GM12878 (cell line): Measurements from ENCODE around the gene AIRE. TPM values are rescaled to one million over a fixed set of nuclear protein-coding genes. Genes with fewer than 3 reads are reported as not detected.

Source experiments
- ATAC-seq: fragments of 200-7000 bp; cut with Tn5 transposase; 3 replicates; pipeline ENCODE4 v1.9.1; 2020; ENCODE audit warnings: mild to moderate bottlenecking, moderate library complexity
- BruUV-seq: library from RNA; stranded (reverse); fragments of 400-500 nt; replicated peaks from 2 replicates; lab custom pipeline; 2021; lab: Mats Ljungman, UMichigan
- CTCF ChIA-PET: fragments of 300-600 bp; sonication (Branson Sonifier 250); formaldehyde crosslinking; extraction: SDS; loops from one replicate; lab custom pipeline; 2021; ENCODE audit warnings: inconsistent platforms; lab: Yijun Ruan, JAX
- POLR2A ChIA-PET: fragments of 350-600 bp; formaldehyde crosslinking; extraction: SDS; loops from one replicate; lab custom pipeline; 2021; ENCODE audit warnings: inconsistent platforms; lab: Charles Lee
- RAD21 ChIA-PET: fragments of 300-600 bp; sonication (Branson Sonifier 250); formaldehyde crosslinking; loops from one replicate; lab custom pipeline; 2023; ENCODE audit warnings: antibody characterized with exemption; ENCODE audit not compliant: unreplicated experiment; lab: Charles Lee
- SMC1A ChIA-PET: fragments of 300-600 bp; sonication (Branson Sonifier 250); formaldehyde crosslinking; loops from one replicate; lab custom pipeline; 2023; ENCODE audit not compliant: unreplicated experiment, uncharacterized antibody; lab: Charles Lee
- DNase-seq: peaks from one replicate; pipeline ENCODE4 v3.0.0-alpha.2; 2011; ENCODE audit warnings: low read depth, low spot score
- FAIRE-seq: peaks from 3 replicates; lab custom pipeline; 2011; peaks lifted over from hg19 to GRCh38; lab: Jason Lieb, UNC
- H2AFZ ChIP-seq: 2 replicates; pipeline ENCODE4 v1.6.0; 2011; ENCODE audit warnings: low read depth, low read length, control low read depth; ENCODE audit not compliant: control insufficient read depth
- H3K27ac ChIP-seq: 2 replicates; pipeline ENCODE4 v1.5.1; 2011; ENCODE audit warnings: control low read depth; ENCODE audit not compliant: control insufficient read depth, insufficient read depth
- H3K27me3 ChIP-seq, 2 experiments: replicated peaks in 1 of 2; 2 replicates each; pipeline versions ENCODE4 v1.6.0 to v1.6.1; 2011; ENCODE audit warnings: low read length in 1 of 2; ENCODE audit not compliant: control insufficient read depth in 2 of 2, insufficient read depth in 2 of 2
- H3K36me3 ChIP-seq, 2 experiments: 2 replicates each; pipeline ENCODE4 v1.5.1; 2011; ENCODE audit warnings: low read length in 1 of 2; ENCODE audit not compliant: control insufficient read depth in 2 of 2, insufficient read depth in 2 of 2
- H3K4me1 ChIP-seq: 2 replicates; pipeline ENCODE4 v1.6.1; 2011; ENCODE audit warnings: mild to moderate bottlenecking, low read length, moderate library complexity, mixed read lengths; ENCODE audit not compliant: control insufficient read depth, insufficient read depth
- H3K4me2 ChIP-seq: 2 replicates; pipeline ENCODE4 v1.6.0; 2011; ENCODE audit warnings: control low read depth; ENCODE audit not compliant: control insufficient read depth, insufficient read depth
- H3K4me3 ChIP-seq: fragments of 200-600 bp; sonication (generic); 2 replicates; pipeline ENCODE4 v1.5.1; 2016
- H3K79me2 ChIP-seq: 2 replicates; pipeline ENCODE4 v1.6.0; 2011; ENCODE audit warnings: low read length; ENCODE audit not compliant: control insufficient read depth, insufficient read depth
- H3K9ac ChIP-seq: 2 replicates; pipeline ENCODE4 v1.8.0; 2011; ENCODE audit warnings: low read length, control low read depth, mixed read lengths; ENCODE audit not compliant: control insufficient read depth, insufficient read depth
- H3K9me3 ChIP-seq: replicated peaks from 3 replicates; pipeline ENCODE4 v1.5.1; 2011; ENCODE audit warnings: mild to moderate bottlenecking, low read length; ENCODE audit not compliant: control insufficient read depth, insufficient read depth
- H4K20me1 ChIP-seq: 2 replicates; pipeline ENCODE4 v1.6.0; 2011; ENCODE audit not compliant: control insufficient read depth, insufficient read depth
- POLR2A ChIP-seq: IDR thresholded peaks from 2 replicates; pipeline ENCODE4 v1.6.1; 2011; ENCODE audit warnings: low read depth, mild to moderate bottlenecking, low read length
- POLR2AphosphoS2 ChIP-seq: IDR thresholded peaks from 2 replicates; pipeline ENCODE4 v1.6.1; 2011; ENCODE audit warnings: low read depth, mild to moderate bottlenecking, low read length, improper control_type of control experiment, moderate library complexity
- POLR2AphosphoS5 ChIP-seq: IDR thresholded peaks from 2 replicates; pipeline ENCODE4 v1.6.1; 2011; ENCODE audit warnings: mild to moderate bottlenecking, low read length, inconsistent platforms
- RBBP5 ChIP-seq: fragments of 200-600 bp; sonication (generic); conservative IDR thresholded peaks from 2 replicates; pipeline ENCODE4 v1.6.1; 2016
- SUZ12 ChIP-seq: fragments of 200-600 bp; sonication (generic); IDR thresholded peaks from one replicate; pipeline ENCODE4 v1.6.1; 2018; ENCODE audit warnings: antibody characterized with exemption, mild to moderate bottlenecking; ENCODE audit not compliant: unreplicated experiment
- TCF7 ChIP-seq: IDR thresholded peaks from 2 replicates; pipeline ENCODE4 v1.6.1; 2014; ENCODE audit warnings: antibody characterized with exemption, borderline replicate concordance
- WGBS: methylation state at CpG from one replicate; pipeline ENCODE4 v1.1.6; 2016; ENCODE audit warnings: low lambda C conversion rate; ENCODE audit not compliant: insufficient replicate concordance, insufficient coverage; ENCODE audit errors: missing lambda C conversion rate; 5-methylcytosine and 5-hydroxymethylcytosine counted together
- in situ Hi-C: fragments of 300-500 bp; cut with MboI; formaldehyde crosslinking; loops from 9 replicates; pipeline ENCODE4 v1.14.3; 2018; ENCODE audit warnings: mixed read lengths
- intact Hi-C: fragments of 100-400 bp; cut with micrococcal nuclease; formaldehyde crosslinking; loops from one replicate; pipeline ENCODE4 v1.14.2; 2022; ENCODE audit not compliant: unreplicated experiment
- polyA plus RNA-seq, 11 experiments: library from polyadenylated mRNA; depleted of rRNA in 4 of 11; unstranded in 6 of 11; stranded (reverse) in 5 of 11; fragments of >200 nt; fragmentation: Nextera tagmentation in 4 of 11; fragmentation: Illumina TruSeq in 1 of 11; extraction: Ambion mirVana in 4 of 11; extraction: Trizol in 1 of 11; gene quantifications; 1 replicate in 1 of 11; 2 replicates in 10 of 11; pipeline versions ENCODE4 v1.2.1 to v1.2.3, GENCODE V29; 2011 to 2016; ENCODE audit warnings: inconsistent platforms in 2 of 11, missing spikeins in 2 of 11, low read depth in 1 of 11
- total RNA-seq, 4 experiments: library from RNA; depleted of rRNA in 3 of 4; stranded (reverse); fragments of >200 nt in 3 of 4; fragmentation: Illumina TruSeq in 1 of 4; extraction: Trizol in 1 of 4; gene quantifications; 2 replicates each; pipeline versions ENCODE4 v1.2.1 to v1.2.3, GENCODE V29; 2013 to 2021

AIRE gene
- total and polyA plus RNA-seq, 10 of the 15 experiments (the other 5 are each of a cell fraction or from before 2014, with no cell fraction given), result 0.05 to 0.10 TPM; not detected in 8

- SMC1A ChIA-PET, result no interaction called here
- Histone ChIP-seq H3K4me3 (no peak overlapping the region), H3K9me3 (no peaks in the 10 kb centered on the region), H3K27me3 (no peaks in the 10 kb centered on the region), H4K20me1 (no peaks in the 10 kb centered on the region), H2AFZ (no peak overlapping the region), H3K4me1 (no peaks in the 10 kb centered on the region), H3K79me2 (no peaks in the 10 kb centered on the region), H3K9ac (no peak overlapping the region), H3K4me2 (no peak overlapping the region), H3K36me3 (peaks cover 0 to 3% of the 10 kb centered on the region in 2 experiments; a peak in 3 of 4 replicates), H3K27ac (no peak overlapping the region)
- DNase-seq, result no peak
- RAD21 ChIA-PET, result no interaction called here
- CTCF ChIA-PET, result no interaction called here
- POLR2A ChIA-PET, result interaction anchor here (0.5 kb wide), 1 partner anchor 173 kb away, joined by 3 read pairs; no protein-coding TSS in a partner anchor
- TF ChIP-seq TCF7, result no peak
- 0 out of 2 replicates have a peak, but pooled peaks have one; percentile 21 for TF ChIP-seq POLR2AphosphoS2
- no peak for TF ChIP-seq SUZ12
- peak; percentile 36; the same call in 1 of the 2 replicates for TF ChIP-seq POLR2A
- no peak for ATAC-seq
- in situ Hi-C loops (no loop called here), intact Hi-C loops (no loop called here)
- FAIRE-seq, result no peak
- 92% methylated on average over 16 of the region's 16 CpGs for WGBS
- no TSS peak for BruUV-seq
These were observed 45.5 kb downstream of the AIRE start for GRCh38 chr21:44331209-44331608.

- ChIA-PET CTCF (no interaction called here), SMC1A (no interaction called here), RAD21 (no interaction called here), POLR2A (no interaction called here)
- in situ Hi-C loops, result no loop called here
- DNase-seq (no peak), FAIRE-seq (no peak), ATAC-seq (no peak)
- H3K4me2 ChIP-seq, result no peak overlapping the region
- no peak overlapping the region for H2AFZ ChIP-seq
- no peaks in the 10 kb centered on the region for H3K4me1 ChIP-seq
- H3K9ac ChIP-seq, result no peak overlapping the region
- BruUV-seq, result no TSS peak
- H3K36me3 ChIP-seq, result peaks cover 0 to 2% of the 10 kb centered on the region in 2 experiments; a peak in 3 of 4 replicates
- intact Hi-C loops, result no loop called here
- H3K9me3 ChIP-seq, result no peaks in the 10 kb centered on the region
- 66% methylated on average over 20 of the region's 20 CpGs for WGBS
- TF ChIP-seq POLR2A (peak; percentile 54), POLR2AphosphoS2 (0 out of 2 replicates have a peak, but pooled peaks have one; percentile 7), RBBP5 (no peak), POLR2AphosphoS5 (peak; percentile 57; the same call in 1 of the 2 replicates)
- no peak overlapping the region for H3K4me3 ChIP-seq
- H3K27ac ChIP-seq, result no peak overlapping the region
- H3K27me3 ChIP-seq, result no peaks in the 10 kb centered on the region
- no peaks in the 10 kb centered on the region for H3K79me2 ChIP-seq
- no peaks in the 10 kb centered on the region for H4K20me1 ChIP-seq
These were observed 46.1 kb downstream of the AIRE start for GRCh38 chr21:44331650-44332307.
